K562 (cell line): ENCODE results near the gene ARHGEF18. TPM values are rescaled to one million over a fixed set of nuclear protein-coding genes. Genes with fewer than 3 reads are reported as not detected.

Experiments used
- FIP1L1 ChIP-seq: fragments of 200-400 bp; formaldehyde crosslinking; IDR thresholded peaks from 2 replicates; pipeline ENCODE4 v1.6.1; 2018; ENCODE audit warnings: mild to moderate bottlenecking, low read depth, low read length; ENCODE audit not compliant: poor library complexity, severe bottlenecking
- FOXO4 ChIP-seq: fragments of 450-650 bp; formaldehyde crosslinking; IDR thresholded peaks from 2 replicates; pipeline ENCODE4 v1.4.0; 2020; ENCODE audit warnings: mild to moderate bottlenecking, moderate library complexity
- GABPB2 ChIP-seq: fragments of 250-450 bp; sonication (Bioruptor Pico); conservative IDR thresholded peaks from 2 replicates; pipeline ENCODE4 v1.5.1; 2021; ENCODE audit warnings: mild to moderate bottlenecking
- HMGXB4 ChIP-seq: sonication (generic); formaldehyde crosslinking; IDR thresholded peaks from 2 replicates; pipeline ENCODE4 v1.8.1; 2023; ENCODE audit warnings: mild to moderate bottlenecking, missing genetic modification reagents
- ID3 ChIP-seq, 2 experiments: fragments of 250-450 bp in 1 of 2; fragments of 450-650 bp in 1 of 2; sonication (Bioruptor Pico) in 1 of 2; IDR thresholded peaks; 2 replicates each; pipeline versions ENCODE4 v1.6.1 to v1.8.0; 2016 to 2021; ENCODE audit warnings: mild to moderate bottlenecking in 2 of 2, moderate library complexity in 2 of 2, missing compliant biosample characterization in 1 of 2, missing genetic modification characterization in 1 of 2
- SAFB ChIP-seq: fragments of 200-400 bp; formaldehyde crosslinking; IDR thresholded peaks from 2 replicates; pipeline ENCODE4 v1.6.1; 2017; ENCODE audit warnings: low read depth, low read length, borderline replicate concordance
- USF1 ChIP-seq: sonication (generic); formaldehyde crosslinking; IDR thresholded peaks from 2 replicates; pipeline ENCODE4 v1.9.0; 2022; ENCODE audit warnings: mild to moderate bottlenecking, missing genetic modification reagents
- ZNF253 ChIP-seq: fragments of 250-450 bp; sonication (Bioruptor Pico); conservative IDR thresholded peaks from 2 replicates; pipeline ENCODE4 v1.6.1; 2021; ENCODE audit warnings: mild to moderate bottlenecking
- ZNF639 ChIP-seq, 2 experiments: fragments of 200-800 bp in 1 of 2; sonication (Bioruptor generic) in 1 of 2; sonication (generic) in 1 of 2; formaldehyde crosslinking in 1 of 2; IDR thresholded peaks in 1 of 2; conservative IDR thresholded peaks in 1 of 2; 2 replicates each; pipeline versions ENCODE4 v1.5.0 to v1.6.1; 2016 to 2020; ENCODE audit warnings: missing compliant biosample characterization in 1 of 2, missing genetic modification characterization in 1 of 2, missing genetic modification reagents in 1 of 2
- ZNF77 ChIP-seq: fragments of 250-450 bp; sonication (Bioruptor Pico); IDR thresholded peaks from 2 replicates; pipeline ENCODE4 v1.5.0; 2020
- polyA plus RNA-seq, 8 experiments: library from polyadenylated mRNA; depleted of rRNA in 4 of 8; stranded (reverse) in 5 of 8; unstranded in 3 of 8; fragments of >200 nt; fragmentation: Nextera tagmentation in 2 of 8; fragmentation: Illumina TruSeq in 1 of 8; extraction: Ambion mirVana in 2 of 8; extraction: Trizol in 1 of 8; gene quantifications; 2 replicates each; pipeline versions ENCODE4 v1.2.1 to v1.2.3, GENCODE V29; 2011 to 2014; ENCODE audit warnings: inconsistent platforms in 1 of 8, missing spikeins in 1 of 8
- total RNA-seq, 7 experiments: library from RNA; depleted of rRNA in 6 of 7; stranded (reverse); fragments of >200 nt in 6 of 7; fragmentation: Illumina TruSeq in 2 of 7; extraction: Trizol in 2 of 7; gene quantifications; 2 replicates each; pipeline versions ENCODE4 v1.2.1 to v1.2.3, GENCODE V29; 2011 to 2021; ENCODE audit warnings: low replicate concordance in 1 of 7

Gene ARHGEF18
- total and polyA plus RNA-seq, 9 of the 15 experiments (the other 6 are each of a cell fraction or from before 2014, with no cell fraction given): 0.04 to 16.5 (median 4.5) TPM

- TF ChIP-seq ZNF639 (CRISPR knock-in tag; conservative IDR thresholded peaks at IDR 0.05 in 1 of 2, IDR thresholded peaks at IDR 0.05 in 1 of 2): no peak
- TF ChIP-seq ZNF77: no peak
- TF ChIP-seq GABPB2 (CRISPR knock-in tag): no peak
- no peak for TF ChIP-seq ID3 (CRISPR knock-in tag; IDR thresholded peaks at IDR 0.05)
- no peak for TF ChIP-seq ID3 (tag; IDR thresholded peaks at IDR 0.05)
- no peak for TF ChIP-seq SAFB
- no peak for TF ChIP-seq FOXO4
- TF ChIP-seq FIP1L1: no peak
- no peak for TF ChIP-seq USF1 (CRISPR knock-in tag)
- no peak for TF ChIP-seq ZNF253
- no peak for TF ChIP-seq HMGXB4 (CRISPR knock-in tag)
These were observed 19.7 kb downstream of the ARHGEF18 start (continued) for GRCh38 chr19:7368456-7368855.
